Stimulated activated CD4-positive, alpha-beta T cell treated with anti-CD3 and anti-CD28 coated beads, Interleukin-12 subunit alpha, Interleukin-12 subunit beta, amount 100 ng/mL, for 24 hours (primary cell): ENCODE results near the gene FYB1.

Experiments
- DNase-seq, 2 experiments: peaks; one replicate each; pipeline ENCODE4 v3.0.0-alpha.2; 2020; ENCODE audit warnings: low read depth in 2 of 2

FYB1 gene

GRCh38 chr5:39055768-39056398, 163.5 kb downstream of the FYB1 start:
- no peak for DNase-seq
